T47D (cell line): ENCODE data around the gene ANGPTL8.

ENCODE experiments used
- DNase-seq, 2 experiments: peaks; one replicate each; pipeline versions ENCODE4 v3.0.0 to v3.0.0-alpha.2; 2011 to 2012; ENCODE audit warnings: low read depth in 1 of 2, low spot score in 1 of 2
- JUND ChIP-seq: IDR thresholded peaks from 2 replicates; pipeline ENCODE4 v1.6.1; 2012; ENCODE audit warnings: low read depth
- in situ Hi-C: cut with HindIII; loops from 2 replicates; pipeline ENCODE4 v1.10.0; 2016; ENCODE audit warnings: low sequenced_read_pairs, low pct_unique_long_range_greater_than_20kb

Gene ANGPTL8

DNA sequence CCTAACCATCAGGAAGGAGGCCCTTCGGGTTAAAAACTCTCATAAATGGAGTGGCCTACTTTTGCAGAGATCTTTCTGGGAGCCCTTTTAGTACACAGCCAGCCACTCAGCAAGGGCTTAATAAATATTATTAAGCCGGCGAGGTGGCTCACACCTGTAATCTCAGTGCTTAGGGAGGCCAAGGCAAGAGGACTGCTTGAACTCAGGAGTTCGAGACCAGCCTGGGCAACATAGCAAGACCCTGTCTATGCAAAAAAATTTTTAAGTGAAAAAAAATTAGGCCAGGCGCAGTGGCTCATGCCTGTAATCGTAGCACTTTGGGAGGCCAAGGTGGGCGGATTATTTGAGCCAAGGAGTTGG lies 41.3 kb upstream of the ANGPTL8 start:
- no peak for TF ChIP-seq JUND
- DNase-seq = no peak
- in situ Hi-C loops = no loop called here

DNA sequence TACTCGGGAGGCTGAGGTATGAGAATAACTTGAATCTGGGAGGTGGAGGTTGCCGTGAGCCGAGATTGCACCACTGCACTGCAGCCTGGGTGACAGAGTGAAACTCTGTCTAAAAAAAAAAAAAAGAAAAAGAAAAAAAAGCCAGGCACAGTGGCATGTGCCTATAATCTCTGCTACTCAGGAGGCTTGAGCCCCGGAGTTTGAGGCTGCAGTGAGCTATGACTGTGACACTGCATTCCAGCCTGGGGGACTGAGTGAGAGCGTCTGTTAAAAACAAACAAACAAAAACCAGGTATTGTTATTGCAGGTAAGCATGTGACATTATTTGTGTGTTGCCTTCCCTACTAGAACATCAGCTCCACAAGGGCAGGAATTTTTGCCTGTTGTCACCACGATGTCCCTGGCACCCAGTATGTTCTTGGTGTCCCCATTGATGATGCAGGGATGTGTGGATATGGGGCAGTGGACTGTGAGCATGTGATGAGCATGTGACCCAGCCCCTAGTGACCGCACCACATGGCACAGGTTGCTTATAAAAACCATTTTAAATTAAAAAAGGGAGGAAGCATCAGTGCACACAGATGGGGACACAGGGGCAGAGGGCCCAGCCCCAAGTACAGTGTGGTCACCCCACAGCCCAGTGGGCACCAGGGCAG lies 40.5 kb upstream of the ANGPTL8 start:
- DNase-seq = peak in 1 of 2 experiments; percentile 31
- no peak for TF ChIP-seq JUND
- in situ Hi-C loops = no loop called here

DNA sequence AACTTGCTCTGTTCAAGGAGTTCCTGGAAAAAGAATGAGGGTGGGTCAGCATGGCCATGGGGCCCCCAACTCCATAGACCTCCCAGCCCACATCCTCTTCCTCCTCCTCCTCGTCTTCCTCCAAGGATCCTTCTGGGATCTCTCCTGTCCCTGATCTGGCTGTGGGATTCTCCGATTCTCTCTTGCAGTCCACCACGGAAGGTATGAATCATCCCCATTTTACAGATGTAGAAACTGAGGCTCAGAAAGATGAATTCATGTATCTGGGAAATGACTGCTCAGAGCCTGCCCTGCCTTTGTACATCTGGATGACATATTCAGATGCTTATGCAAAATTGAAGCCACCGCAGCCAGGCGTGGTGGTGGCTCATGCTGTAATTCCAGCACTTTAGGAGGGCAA lies 39.9 kb upstream of the ANGPTL8 start:
- no peak for DNase-seq
- TF ChIP-seq JUND = no peak
- in situ Hi-C loops = no loop called here

DNA sequence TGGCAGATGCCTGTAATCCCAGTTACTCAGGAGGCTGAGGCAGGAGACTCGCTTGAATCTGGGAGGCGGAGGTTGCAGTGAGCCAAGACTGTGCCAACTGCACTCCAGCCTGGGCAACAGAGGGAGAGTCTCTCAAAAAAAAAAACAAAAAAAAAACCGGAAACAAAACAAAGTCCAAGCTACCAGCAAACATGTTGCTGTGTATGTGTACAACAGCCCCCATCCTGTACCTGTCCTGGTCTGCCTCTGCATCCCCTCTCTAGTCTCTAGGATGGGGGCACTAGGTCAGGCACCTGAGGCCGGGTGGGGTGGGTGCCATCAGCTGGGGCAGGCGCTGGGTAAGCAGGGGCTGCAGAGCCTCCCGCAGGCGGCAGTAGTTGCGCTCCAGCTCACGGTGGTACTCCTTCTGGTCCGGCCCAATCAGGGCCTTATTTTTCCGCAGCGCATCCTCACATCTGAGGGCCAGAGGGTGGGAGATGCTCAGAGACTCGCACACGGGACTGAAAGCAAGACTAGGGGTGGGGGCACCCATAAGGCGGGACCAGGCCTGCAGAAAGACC lies 39.3 kb upstream of the ANGPTL8 start:
- TF ChIP-seq JUND = no peak
- no peak for DNase-seq
- in situ Hi-C loops = no loop called here

DNA sequence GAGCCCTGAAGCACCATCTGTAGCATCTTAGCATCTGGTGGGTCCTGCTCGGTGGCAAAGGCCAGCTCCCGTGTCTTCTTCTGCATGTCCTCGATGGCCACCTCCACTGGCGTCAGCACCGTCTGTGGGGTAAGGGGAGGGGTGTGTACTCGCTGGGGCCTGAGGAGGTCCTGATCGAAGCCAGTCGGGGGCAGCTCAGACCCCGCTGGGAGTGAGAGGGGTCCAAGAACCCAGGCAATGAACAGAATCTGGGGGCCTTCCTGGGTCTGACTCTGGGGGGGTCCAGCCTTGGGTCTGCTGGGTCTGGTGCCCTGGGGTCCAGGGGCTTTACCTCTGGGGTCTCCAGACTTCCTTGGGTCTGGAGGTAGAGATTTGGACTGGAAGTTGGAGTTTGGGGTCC lies 38.5 kb upstream of the ANGPTL8 start:
- no peak for DNase-seq
- TF ChIP-seq JUND = no peak
- in situ Hi-C loops = no loop called here

DNA sequence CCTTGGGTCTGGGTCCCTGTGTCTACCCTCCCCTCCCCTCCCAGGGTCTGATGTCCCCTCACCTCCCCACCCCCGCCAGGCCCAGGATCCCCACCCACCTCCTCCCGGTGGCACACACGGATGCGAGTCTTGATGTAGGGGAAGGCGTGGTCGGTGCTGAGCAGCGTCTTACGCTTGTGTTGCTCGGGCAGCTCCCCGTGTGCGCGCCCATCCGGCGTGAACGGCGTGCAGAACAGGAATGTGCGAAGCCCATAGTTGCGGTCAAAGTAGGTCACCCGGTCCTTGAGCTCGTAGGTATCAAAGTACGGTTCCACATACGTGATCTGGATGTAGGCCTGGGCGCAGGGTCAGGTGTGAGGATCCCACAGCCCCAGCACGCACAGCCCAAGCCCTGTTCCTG lies 37.6 kb upstream of the ANGPTL8 start:
- no peak for TF ChIP-seq JUND
- in situ Hi-C loops = no loop called here

DNA sequence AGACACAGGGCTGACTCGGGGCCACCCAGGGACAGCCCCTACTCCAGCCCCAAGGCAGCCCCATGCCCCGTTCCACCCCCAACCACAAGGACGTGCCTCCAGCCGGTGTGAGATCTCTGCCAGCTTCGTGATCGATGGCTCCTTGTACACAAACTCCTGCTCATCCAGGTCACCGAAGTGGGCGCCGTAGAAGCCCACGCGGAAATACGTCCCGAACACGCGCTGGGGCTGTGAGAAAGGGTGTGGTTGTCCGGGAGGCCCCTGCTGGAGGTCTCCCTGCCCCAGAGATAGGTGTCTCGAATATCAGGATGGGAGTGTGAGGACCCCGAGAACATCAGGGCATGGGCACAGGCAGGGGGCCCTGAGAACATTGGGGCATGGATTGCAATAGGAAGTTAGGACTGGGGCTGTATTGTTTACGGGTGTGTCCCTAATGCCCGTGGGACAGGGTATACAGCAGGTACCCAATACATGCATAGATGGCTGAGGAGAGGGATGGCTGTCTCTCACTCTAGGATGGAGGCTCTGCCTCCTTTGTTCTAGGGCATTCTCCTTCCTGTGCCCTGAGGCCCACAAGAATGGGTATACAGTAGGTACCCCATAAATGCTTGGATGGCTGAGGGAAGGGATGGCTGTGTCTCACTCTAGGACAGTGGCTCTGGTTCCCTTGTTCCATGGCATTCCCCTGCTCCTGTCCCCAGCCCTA lies 36.8 kb upstream of the ANGPTL8 start:
- no peak for DNase-seq
- no peak for TF ChIP-seq JUND
- in situ Hi-C loops = no loop called here

More for the DNA sequence above, 37.6 kb upstream of the ANGPTL8 start:
- no peak for DNase-seq

DNA sequence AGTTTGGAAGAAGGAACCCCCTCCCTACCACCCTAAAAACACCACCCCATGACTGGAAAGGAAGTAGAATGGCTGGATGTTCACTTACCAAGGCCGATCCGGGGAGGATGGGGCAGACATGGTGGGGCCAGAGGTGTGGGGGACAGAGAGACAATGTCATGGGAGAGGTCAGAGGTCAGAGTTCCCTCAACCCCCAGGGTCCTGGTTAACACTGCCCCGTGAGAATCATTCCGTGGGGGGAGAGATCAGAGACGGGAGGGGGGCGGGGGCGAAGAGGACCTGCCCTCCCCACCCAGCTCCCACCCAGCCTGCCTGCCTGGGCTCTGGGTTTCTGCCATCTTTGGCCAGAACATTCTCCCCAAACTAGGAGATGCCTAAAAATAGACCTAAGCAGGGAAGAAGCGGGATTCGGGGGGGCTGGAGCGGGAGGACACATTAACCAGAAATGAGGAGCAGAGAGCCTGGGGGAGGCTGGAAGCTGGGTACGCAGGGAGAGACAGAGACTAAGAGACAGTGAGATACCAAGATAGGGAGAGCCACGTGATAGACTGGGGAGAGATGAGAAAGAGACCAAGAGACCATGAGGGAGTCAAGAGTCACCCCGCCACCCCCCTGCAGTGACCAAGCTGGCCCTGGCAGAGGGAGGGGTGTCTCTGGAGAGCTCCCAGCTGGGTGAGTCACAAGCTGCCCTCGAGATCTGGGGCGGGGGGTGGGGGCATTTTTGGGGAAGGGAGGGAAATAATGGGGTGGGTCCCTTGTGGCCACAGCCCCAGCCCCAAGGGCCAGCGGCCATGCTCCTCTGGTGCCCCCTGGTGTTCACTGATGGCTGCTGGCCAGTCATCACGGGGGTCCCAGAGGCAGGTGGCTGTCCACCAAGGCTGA lies 36.0 kb upstream of the ANGPTL8 start:
- TF ChIP-seq JUND = no peak
- DNase-seq = no peak
- in situ Hi-C loops = no loop called here

DNA sequence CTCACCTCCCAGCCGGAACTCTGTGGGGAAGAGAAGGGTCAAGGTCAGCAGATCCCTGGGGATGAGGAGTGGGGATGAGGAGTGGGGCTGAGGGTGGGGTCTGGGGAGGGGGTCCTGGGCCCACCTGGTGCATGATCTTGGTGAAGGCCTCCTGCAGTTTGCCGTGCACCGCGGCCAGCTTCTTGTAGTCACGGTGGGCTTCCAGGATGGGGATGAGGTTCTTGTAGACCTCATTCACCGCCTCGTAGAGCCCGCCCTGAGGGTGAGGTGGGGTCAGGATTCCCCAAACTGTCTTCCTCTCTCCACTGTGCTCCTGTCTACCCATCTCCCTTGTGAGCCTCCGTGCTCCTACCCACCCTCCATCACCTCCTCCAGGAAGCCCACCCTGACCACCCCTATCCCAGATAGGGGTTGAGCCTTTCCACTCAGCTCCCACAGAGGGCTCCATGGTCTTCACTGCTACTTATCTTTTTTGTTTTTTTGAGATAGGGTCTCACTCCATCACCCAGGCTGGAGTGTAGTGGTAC lies 35.3 kb upstream of the ANGPTL8 start:
- no peak for DNase-seq
- in situ Hi-C loops = no loop called here
- TF ChIP-seq JUND = no peak

DNA sequence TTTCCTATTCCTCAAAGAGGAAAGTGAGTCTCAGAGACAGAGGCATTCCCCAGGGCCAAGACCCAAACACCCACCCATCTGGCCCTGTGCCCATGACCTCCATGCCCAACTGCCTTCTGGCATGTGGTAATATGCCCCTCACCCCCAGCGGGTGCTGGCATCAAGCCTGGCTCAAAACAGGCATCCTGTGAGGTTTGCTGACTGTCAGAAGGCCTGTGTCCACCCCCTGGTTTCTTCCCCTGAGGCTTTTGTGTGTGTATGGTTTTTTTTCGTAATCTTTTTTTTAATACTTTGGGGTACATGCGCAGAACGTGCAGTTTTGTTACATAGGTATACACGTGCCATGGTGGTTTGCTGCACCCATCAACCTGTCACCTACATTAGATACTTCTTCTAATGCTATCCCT lies 34.5 kb upstream of the ANGPTL8 start:
- no peak for TF ChIP-seq JUND
- in situ Hi-C loops = no loop called here
- no peak for DNase-seq

DNA sequence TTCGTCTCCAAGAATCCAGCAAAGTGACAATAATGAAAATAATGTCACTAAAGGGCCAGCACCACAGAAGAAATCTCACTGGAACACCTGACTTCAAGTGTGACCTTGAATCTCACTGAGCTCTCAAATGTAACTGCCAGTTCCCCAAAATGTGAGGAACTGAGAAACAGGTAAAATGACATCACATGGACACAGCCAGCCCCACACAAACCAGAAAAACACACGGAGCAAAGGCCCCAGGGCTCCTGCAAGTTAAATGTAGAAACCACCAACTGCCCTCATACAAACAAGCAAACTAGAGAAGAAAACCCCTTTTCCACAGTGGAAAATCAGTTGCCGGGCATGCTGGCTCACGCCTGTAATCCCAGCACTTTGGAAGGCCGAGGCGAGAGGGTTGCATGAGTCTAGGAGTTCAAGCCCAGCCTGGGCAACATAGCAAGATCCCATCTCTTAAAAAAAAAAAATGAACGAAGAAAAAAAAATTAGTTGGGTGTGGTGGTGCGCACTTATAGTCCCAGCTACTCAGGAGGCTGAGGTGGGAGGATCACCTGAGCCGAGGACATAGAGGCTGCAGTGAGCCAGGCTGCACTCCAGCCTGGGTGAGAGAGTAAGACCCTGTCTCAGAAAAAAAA lies 33.4 kb upstream of the ANGPTL8 start:
- no peak for TF ChIP-seq JUND
- DNase-seq = no peak
- in situ Hi-C loops = no loop called here
